GM19372 (cell line): ENCODE data around the gene RPTOR.
A peak's percentile ranks its signal among the peaks of the same experiment; 100 is the strongest.
"Not testable (repeated sequence)": the region's sequence is repeated elsewhere in the genome, so short reads cannot be mapped to it uniquely, and the experiment has no call there.

ENCODE experiments used
- ATAC-seq: cut with Tn5 transposase; IDR thresholded peaks from one replicate; pipeline ENCODE4 v1.9.1; 2021; ENCODE audit warnings: mild to moderate bottlenecking, low read depth, moderate library complexity; ENCODE audit not compliant: unreplicated experiment

Gene RPTOR

DNA sequence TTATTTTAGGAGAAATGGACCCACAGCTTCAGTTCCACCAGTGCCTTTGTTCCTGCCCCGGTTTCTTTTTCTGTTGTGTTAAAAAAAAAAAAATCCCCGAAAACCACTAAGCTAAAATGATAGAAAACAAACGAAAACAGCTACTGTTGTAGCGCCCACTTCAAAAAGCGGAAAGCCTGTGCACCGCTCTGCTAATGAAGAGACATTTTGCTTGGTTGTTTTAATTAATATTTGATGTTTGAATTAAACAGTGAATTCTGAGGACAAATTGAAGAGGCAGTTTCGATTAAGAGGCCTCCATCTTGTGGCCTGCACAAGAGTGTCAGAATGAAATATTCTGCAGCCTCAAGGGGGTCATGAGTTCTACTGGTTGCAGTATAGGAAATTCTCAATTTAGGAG, 186.7 kb downstream of the RPTOR start:
- ATAC-seq: no peak

DNA sequence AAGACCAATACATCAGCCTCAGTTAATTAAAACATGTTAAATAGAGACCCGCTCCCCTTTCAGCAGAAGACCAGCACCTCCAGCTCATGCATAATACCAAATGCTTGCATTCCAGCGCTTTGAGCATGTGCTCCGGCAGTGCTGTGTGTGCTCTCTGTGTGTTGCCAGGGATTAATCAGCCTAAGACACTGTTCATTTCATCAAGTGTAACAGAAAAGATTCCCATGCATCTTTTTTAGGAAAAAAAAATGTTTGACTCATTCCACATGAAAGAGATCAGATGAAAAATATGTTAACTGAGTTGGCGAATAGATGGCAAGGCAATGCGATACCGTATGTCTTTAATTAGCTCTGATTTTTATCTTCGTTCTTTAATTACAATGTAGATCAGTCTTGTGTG, 187.6 kb downstream of the RPTOR start:
- no peak for ATAC-seq

DNA sequence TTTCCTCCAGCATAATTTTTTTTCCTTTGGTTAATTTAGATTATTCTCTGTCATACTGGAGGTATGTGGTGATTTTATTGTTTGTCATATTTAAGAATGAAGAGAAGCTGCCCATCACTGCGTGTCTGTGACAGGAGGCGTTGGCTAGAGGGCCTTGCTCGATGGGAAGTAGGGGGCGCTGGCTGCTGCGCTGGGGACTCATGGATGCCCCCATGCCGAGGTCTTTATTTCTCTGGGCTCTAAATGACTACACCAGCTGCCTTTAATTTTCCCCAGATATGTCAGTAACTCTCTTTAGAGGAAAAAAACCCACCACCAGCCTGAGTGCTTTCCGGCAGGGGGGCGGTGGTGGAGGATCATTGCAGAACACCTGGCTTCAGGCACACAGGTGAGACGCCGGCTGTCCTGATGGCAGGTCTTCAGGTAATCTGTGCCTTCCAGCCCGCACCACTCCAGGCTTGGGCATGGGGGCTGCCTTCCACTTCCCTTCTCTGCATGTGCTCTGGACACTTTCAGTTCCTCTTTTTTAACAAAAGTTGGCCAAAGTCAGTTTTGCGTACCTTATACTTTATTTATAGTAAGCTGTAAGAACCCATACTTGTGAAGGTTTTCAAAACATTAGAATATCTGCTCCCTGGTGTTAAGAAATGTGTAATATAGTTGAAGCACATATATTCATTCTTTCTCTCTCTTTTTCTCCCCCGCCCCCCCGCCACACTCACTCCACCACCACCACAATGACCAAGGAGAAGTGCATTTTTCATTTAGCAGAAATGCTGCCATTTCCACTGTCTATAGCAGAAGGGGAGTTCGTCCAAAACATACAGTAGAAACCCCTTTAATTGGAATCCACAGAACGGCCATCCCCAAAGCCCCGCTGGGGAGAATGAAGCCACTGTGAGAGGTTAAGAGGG, 192.7 kb downstream of the RPTOR start:
- ATAC-seq: peak; percentile 71

DNA sequence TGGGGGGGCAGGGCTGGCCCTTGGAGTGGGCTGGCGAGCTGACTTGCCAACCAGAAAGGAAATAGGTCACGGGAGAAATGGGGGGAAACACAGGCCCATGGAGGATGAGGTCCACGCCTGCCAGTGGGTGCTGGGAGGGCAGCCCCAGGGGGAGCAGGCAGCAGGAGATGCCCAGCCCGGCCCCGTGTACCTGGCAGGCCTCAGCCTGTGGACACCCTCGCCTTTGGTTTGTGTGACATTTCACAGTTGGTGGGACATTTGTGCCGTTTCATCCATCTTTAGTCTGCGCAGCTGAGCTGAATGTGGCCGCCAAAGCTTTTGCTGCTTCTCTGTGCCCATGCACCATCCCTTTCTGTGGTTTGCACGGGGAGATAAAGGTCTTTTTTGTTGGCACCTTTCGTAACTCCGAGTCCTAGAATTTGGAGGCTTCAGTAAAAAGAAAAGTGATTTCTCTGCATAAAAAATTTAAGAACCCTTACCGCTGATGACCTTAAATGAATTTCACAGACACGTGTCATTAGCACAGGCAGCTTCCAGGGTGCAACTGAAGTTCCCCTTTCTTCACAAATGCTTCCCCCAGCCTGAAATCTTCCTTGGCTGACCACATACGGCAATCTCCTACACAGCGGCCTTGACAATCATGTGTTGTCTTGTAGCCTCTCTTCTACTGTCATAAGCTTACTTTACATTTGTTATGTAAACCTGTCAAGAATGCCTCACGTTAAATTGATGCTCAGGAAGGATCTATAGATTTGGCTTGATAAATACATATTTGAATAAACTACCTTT, 193.6 kb downstream of the RPTOR start:
- ATAC-seq: no peak

DNA sequence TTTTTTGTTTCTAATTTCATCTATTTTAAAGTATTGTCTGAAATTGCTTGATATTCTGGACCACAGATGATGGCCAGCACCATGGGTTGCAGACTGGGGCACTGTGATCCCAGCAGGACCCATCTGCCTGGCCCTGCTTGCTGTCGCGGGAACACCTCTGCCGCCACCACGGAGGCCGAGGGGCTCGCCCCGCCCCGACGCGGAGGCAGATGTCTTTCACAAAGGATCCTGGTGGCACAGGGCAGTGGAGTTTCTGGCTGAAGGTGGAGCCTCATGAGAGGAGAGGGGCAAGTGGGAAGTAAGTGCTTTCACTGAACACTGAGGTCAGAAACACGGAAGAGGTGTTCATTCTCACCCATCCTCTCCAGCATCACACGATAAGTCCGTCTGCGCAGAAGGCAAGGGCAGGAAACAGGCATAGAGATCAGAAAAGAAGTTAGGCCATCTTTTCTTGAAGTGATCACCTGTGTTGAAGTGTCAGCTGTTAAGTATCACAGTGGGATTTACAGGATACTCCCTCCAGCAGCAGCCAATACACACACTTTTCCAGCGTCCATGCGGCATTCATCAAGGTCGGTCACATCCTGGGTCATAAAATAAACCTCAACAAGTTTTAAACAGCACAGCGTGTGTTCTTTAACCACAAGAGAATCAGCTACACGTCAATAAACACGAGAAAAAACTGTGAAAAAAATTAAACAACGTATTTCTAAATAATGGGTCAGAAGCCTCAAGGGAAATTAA, 194.5 kb downstream of the RPTOR start:
- ATAC-seq: no peak

DNA sequence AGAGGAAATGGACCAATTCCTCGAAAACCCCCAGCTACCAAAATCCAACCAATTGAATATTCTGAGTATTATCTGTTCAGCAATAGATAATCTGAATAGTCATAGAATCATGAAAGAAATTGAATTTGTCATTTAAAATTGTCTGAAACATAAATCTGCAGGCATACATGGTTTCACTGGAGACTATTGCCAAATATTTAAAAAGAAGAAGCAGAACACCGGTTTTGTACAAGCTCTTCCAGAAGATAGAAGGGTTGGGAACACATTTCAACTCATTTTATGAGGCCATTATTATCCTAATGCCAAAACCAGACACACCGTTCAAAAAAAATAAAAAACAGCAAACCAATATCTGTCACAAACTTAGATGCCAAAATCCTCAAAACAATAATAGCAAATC, 195.5 kb downstream of the RPTOR start:
- ATAC-seq: no peak

DNA sequence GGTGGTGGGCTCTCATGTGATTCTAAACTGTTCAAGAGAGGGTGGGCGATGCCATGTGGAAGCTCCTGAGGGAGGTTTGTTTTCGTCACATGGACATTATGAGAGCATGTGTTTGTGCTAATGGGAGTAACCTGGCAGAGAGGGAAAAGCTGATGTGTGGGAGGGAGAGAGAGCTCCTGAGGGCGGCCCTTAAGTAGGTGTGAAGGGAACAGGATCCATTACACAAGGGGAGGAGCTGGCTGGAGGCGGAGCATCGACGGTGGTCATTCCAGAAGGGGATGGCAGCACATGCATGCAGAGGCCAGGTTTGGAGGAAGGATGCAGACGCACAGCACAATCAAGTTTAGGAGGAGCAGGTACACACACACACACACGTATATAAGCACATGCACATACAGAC, 197.5 kb downstream of the RPTOR start:
- ATAC-seq: no peak

DNA sequence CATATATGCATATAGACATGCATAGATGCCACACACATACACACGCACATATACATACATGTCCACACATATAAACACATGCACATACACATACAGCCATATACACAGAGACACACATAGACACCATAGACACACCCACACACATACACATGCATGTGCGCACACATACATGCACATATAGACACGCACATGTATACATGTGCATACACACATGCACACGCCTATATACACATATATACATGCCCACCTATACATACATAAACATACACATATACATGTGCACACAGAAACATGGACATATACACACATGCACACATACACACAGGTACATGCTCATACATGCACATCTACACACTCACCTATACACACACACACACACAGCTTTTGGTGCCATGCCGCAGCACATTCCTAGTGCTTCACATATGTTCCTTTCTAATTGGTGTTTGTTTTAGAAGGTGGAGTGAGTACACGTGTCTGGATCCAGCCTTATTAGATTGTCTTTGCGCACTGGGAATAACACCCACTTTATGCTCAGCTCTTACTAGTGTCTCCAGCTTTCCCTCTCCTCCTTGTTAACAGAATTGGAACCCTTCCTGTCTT, 198.0 kb downstream of the RPTOR start:
- ATAC-seq: no peak

DNA sequence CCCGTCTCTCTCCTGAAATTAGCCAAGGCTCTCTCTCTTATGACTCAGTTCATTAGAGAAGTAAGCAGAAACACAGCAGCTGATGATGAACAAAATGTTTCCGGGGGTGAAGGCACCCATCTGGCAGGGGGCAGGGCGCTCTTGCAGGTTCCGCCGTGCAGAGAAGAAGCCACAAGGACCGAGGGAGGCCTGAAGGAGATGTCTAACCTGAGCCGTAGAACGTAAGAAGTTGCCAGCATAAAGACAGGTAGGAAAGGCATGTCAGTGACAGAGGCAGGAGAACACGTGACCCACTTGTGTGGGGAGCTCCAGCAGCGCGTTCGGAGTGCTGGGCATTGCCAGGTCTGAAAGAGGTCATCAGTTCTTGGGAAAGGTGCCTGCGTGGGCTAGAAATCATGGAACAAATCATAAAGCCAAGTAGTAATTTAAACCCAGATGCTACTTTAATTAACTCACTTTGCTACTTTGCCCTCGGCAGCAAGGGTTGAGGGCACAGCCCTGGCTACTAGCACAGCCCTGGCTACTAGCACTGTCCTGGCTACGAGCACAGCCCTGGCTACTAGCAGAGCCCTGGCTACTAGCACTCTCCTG, 198.6 kb downstream of the RPTOR start:
- ATAC-seq: no peak

DNA sequence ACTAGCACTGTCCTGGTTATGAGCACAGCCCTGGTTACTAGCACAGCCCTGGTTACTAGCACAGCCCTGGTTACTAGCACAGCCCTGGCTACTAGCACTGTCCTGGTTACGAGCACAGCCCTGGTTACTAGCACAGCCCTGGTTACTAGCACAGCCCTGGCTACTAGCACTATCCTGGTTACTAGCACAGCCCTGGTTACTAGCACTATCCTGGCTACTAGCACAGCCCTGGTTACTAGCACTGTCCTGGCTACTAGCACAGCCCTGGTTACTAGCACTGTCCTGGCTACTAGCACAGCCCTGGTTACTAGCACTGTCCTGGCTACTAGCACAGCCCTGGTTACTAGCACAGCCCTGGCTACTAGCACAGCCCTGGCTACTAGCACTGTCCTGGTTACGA, 199.3 kb downstream of the RPTOR start:
- not testable (repeated sequence) for ATAC-seq

DNA sequence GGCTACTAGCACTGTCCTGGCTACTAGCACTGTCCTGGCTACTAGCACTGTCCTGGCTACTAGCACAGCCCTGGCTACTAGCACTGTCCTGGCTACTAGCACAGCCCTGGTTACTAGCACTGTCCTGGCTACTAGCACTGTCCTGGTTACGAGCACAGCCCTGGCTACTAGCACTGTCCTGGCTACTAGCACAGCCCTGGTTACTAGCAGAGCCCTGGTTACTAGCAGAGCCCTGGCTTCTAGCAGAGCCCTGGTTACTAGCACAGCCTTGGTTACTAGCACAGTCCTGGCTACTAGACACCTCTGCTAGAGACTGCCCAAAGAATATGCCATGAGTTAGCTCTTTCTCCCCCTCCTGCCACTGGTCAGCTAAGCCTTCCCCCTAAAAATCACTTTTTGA, 200.1 kb downstream of the RPTOR start:
- ATAC-seq: not testable (repeated sequence)

DNA sequence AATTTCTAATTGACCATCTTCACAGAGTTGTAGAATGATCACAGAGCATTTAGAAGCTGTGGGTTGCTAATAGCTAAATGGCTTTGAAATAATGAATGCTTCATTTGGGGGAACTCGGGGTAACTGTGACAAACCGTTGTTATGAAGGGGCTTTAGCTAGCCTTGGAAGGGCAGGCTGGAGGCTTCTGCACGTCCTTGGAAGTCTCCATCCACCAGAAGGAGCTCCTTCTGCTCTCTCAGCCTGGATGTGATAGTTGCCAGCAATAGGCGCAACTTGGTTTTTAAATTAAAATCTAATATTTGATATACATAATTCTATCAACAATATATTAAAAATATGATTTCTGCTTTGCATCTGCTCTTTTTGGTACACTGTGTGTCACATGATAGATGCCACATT, 200.5 kb downstream of the RPTOR start:
- ATAC-seq: no peak

DNA sequence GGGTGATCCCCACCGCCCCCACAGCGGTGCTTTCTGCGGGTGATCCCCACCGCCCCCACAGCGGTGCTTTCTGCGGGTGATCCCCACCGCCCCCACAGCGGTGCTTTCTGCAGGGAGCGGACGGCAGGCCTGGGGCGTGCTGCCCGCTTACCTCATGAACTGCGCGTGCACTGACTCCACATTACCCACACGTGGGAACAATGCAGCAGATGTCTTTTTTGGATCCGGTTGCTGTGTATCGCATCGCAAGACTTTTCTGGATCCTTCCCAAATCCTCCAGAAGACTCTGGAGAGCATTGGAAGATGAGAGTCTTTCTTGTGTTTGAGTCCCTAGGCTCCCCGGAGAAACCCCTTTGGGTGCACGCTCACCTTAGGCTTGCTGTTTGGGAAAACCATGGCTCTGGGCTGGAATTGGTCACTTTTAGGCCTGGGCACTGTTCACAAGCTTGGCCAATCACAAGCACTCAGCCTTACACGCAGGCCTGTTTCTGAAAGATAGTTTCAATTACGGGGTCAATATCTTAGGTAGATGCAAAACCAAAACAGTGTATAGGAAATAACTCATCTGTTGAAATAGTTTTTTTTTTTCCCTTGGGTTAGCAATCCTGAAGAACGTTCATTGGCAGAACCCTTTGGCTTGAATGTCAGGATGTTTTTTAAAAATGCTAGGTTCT, 201.8 kb downstream of the RPTOR start:
- ATAC-seq: no peak

DNA sequence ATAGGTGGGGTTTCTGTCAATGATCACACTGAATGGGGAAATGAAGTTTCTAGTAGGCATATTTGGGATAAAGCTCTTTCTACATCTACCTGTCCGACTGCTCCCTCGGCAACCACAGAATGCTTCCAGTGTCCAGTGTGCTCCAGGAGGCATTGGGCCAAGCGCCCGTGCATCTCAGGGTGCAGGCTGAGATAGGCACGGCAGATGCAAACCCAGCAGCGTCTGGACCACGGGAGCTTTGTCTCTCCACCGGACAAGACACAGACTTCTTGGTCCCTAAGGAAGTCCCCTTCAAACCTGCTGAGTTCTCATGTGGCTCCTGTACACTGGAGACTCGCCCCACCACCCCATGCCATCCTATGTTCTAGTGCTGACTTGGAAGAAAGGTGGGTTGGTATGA, 202.8 kb downstream of the RPTOR start:
- no peak for ATAC-seq

DNA sequence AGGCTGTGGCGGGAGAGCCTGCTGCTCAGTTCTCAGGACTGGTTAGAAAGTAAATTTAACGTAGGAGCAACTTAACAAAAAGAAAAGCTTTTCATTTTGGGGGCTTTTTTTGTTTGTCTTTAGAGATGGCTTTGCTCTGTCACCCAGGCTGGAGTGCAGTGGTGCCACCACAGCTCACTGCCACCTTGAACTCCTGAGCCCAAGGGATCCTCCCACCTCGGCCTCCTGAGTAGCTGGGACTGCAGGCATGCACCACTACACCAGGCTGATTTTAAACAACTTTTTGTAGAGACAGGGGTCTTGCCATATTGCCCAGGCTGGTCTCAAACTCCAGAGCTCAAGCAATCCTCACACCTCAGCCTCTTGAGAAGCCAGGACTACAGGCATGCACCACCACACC, 205.0 kb downstream of the RPTOR start:
- no peak for ATAC-seq

DNA sequence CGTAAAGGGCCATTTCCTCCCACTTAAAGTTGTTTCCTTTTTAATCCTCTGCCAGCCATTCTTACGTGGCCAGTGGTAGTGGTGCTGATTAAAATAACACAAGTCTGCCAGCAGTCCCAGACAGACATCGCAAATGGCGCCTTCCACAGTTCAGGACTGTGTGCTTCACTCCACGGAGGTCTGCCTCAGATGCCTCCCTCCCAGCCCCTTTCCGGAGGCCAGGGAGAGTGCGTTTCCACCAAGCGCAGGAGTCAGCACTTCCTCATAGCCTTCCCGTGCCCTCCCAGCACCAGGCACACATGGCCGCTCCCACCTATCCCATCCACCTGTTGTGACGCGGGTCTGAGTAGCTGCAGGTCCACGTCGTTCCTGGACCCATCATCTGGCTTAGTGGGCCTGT, 205.6 kb downstream of the RPTOR start:
- no peak for ATAC-seq

DNA sequence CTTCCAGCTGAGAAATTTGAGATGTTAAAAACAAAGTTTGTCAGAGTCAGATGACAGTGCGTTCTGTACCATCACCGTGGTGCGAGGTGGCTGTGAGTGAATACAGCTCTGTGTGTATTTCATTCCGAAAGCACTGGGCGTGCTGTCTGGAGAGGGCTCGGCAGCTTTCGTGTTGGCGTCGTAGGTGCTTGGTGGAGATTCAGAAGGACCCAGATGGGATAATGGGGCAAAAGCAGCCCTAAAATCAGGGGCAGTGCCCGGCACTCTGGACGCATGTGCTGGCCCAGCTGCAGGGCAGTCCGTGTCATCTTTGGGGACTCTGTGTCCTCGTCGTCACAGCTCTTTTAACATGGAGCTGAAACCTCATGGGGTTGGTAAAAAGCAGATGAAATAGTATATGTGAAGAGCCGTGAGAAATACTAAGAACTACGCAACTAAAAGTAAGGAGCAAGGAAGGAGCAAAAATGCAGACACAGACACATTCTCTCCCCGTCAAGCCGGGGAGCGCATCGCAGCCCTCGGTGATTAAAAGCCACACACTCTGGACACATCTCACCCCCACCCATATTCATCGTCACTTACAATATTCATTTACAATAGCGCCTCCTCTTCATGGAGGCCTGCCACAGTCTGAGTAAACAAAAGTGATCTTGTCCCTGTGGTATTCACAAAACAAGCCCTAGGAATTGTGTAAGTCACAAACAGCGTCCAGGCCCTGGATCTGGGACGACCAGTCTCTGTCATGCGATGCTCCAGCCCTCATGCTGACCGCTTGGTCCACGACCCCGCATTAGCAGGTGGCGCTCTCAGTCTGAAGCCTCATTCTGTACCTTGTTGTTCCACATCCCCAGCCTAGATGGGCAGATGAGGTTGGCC, 206.7 kb downstream of the RPTOR start:
- ATAC-seq: no peak

DNA sequence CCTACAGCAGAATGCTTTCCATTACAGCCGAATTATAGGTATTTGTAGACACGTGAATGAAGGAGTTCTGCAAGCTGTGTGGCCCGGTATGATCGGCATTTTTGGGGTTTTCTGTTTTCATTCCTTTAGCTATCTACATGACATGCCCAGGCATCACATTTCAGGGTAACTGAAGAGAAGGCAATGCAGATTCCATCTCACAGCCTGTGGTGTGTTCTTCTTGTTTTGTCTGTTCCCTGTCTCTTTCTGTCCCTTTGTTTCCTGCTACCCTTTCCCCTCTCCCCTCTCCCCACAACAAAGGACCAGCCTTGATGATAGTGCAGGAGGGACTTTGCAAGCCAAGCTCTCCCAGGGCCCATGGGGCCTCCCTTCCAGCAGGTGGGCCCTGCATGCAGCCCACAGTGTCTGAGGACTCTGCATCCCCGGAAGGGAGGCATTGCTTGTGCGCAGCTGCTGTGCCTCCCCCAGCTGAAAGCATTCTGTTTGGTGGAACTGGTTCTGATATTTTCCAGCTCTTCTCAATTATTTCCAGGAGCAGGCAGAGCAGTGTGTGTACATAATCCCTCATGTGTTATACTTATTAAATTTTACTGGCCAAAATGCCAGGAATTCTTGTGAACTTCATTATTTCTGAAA, 207.4 kb downstream of the RPTOR start:
- ATAC-seq: no peak
